Measurements from ENCODE around the gene ENTPD3. TPM values are rescaled to one million over a fixed set of nuclear protein-coding genes. Genes with fewer than 3 reads are reported as not detected.

ENTPD3 gene
- total and polyA plus RNA-seq, 2 of the 8 experiments (the other 6 are each of a cell fraction or from before 2014, with no cell fraction given) = 0.60 to 1.0 TPM

DNA sequence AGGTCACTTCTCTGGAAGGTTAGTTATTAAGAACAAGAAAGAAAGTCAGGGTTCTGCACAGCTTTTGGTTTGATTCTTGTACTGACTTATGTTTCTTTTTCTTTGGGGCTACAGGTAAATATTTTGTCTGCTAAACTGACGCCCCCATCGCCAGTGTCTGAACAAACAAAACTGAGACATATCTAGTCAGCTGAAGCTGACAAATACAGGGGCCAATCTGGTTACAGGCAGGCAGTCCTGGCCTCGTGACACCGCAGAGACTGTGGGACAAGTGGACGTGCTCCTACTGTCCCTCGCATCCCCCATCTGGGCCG, 65.5 kb downstream of the ENTPD3 start:
- WGBS, 2 experiments (ENCODE audit: extremely low coverage in 1 of 2, insufficient coverage in 1 of 2, insufficient read length in 1 of 2, insufficient replicate concordance in 2 of 2, low coverage in 1 of 2, low lambda C conversion rate in 2 of 2, missing lambda C conversion rate in 1 of 2) = 5% methylated on average over 7 of the region's 7 CpGs; no CpG with 5 or more reads in 1 of the 2 experiments
- H3K18ac ChIP-seq (ENCODE audit: extremely low read depth, low read length) = peak overlapping the region; percentile 39; the same call in 1 of the 2 replicates
- no peak for FAIRE-seq

More for the DNA sequence above, 65.5 kb downstream of the ENTPD3 start:
- Histone ChIP-seq H3K79me2 (ENCODE audit: control insufficient read depth in 1 of 2, insufficient read depth in 2 of 2, low read length in 2 of 2) (peaks cover 3 to 4% of the 10 kb centered on the region in 2 experiments; a peak in 3 of 4 replicates), H4K8ac (ENCODE audit: extremely low read depth, insufficient read depth, low read length) (peak overlapping the region; percentile 97; the same call in 1 of the 2 replicates), H2BK120ac (replicated peaks; ENCODE audit: low read depth, low read length) (no peak overlapping the region), H2BK15ac (ENCODE audit: low read length) (no peak overlapping the region), H3K4me1 (replicated peaks in 1 of 4; ENCODE audit: control insufficient read depth in 3 of 4, insufficient read depth in 4 of 4, low read length in 3 of 4) (peaks cover 0 to 3% (median 0%) of the 10 kb centered on the region in 4 experiments; a peak in 1 of 7 replicates), H2BK20ac (ENCODE audit: low read length) (no peak overlapping the region), H3K9ac (replicated peaks in 1 of 4; ENCODE audit: extremely low read depth in 1 of 4, low read depth in 3 of 4, low read length in 3 of 4) (peak overlapping the region; percentile 93 to 95 (median 94)), H3K23me2 (ENCODE audit: low read depth, low read length) (peaks cover 6% of the 10 kb centered on the region), H3K23ac (ENCODE audit: insufficient read length) (no peak overlapping the region), H2AFZ (ENCODE audit: low read length) (peak overlapping the region; percentile 87; the same call in 1 of the 2 replicates), H4K5ac (ENCODE audit: insufficient read length, low read depth, low read length) (no peak overlapping the region), H3K56ac (replicated peaks; ENCODE audit: insufficient read length, low read depth, low read length) (peak overlapping the region; percentile 66), H2AK5ac (ENCODE audit: low read depth, low read length) (no peak overlapping the region), H3K4ac (replicated peaks; ENCODE audit: insufficient read length, low read depth, low read length) (no peak overlapping the region), H4K91ac (replicated peaks; ENCODE audit: insufficient read length, low read length) (peak overlapping the region; percentile 39), H3K14ac (ENCODE audit: insufficient read length) (no peak overlapping the region), H3K36me3 (ENCODE audit: control insufficient read depth in 2 of 4, insufficient read depth in 4 of 4, low read length in 3 of 4) (no peaks in the 10 kb centered on the region), H3K27ac (ENCODE audit: low read depth, low read length) (peak overlapping the region; percentile 94), H4K20me1 (replicated peaks in 1 of 2; ENCODE audit: control insufficient read depth in 1 of 2, insufficient read depth in 2 of 2, low read length in 2 of 2) (no peaks in the 10 kb centered on the region), H3K4me3 (ENCODE audit: extremely low read depth in 1 of 4, insufficient read depth in 2 of 4, low read depth in 3 of 4, low read length in 4 of 4) (peak overlapping the region; percentile 75 to 91 (median 82)), H3K79me1 (ENCODE audit: low read depth, low read length) (no peaks in the 10 kb centered on the region), H3K9me3 (ENCODE audit: insufficient read depth in 2 of 2, low read depth in 1 of 2, low read length in 1 of 2) (no peaks in the 10 kb centered on the region), H2BK12ac (ENCODE audit: low read depth, low read length) (peak overlapping the region; percentile 88; the same call in 1 of the 2 replicates), H2BK5ac (ENCODE audit: low read depth, low read length) (peak overlapping the region; percentile 86), H3K27me3 (replicated peaks in 1 of 4; ENCODE audit: control insufficient read depth in 3 of 4, extremely low read depth in 1 of 4, insufficient read depth in 3 of 4, low read length in 3 of 4) (no peaks in the 10 kb centered on the region), H3K4me2 (ENCODE audit: insufficient read depth in 1 of 2, low read depth in 2 of 2, low read length in 2 of 2) (peak overlapping the region; percentile 73 to 99)
- ChIA-PET CTCF (ENCODE audit: partially characterized antibody) (interaction anchor here (1.0 kb wide), 1 partner anchor 261 kb away, joined by 4 read pairs; no protein-coding TSS in a partner anchor), POLR2A (ENCODE audit: partially characterized antibody) (interaction anchor here (0.6 to 5.7 kb wide), 6 partner anchors 8 to 144 kb away, joined by 3 to 50 read pairs (median 6); partner anchors contain the start of gene ZNF621)
- DNase-seq (ENCODE audit: low read depth in 1 of 2, low spot score in 2 of 2) = no peak
- no peak for TF ChIP-seq CTBP2 (IDR thresholded peaks at IDR 0.05; ENCODE audit: borderline replicate concordance, insufficient read depth, insufficient read length, low read length)
- no peak for TF ChIP-seq POLR2A (IDR thresholded peaks at IDR 0.05; ENCODE audit: control extremely low read depth in 1 of 2, low read depth in 2 of 2, low read length in 2 of 2)
- TF ChIP-seq, protein P1, sequence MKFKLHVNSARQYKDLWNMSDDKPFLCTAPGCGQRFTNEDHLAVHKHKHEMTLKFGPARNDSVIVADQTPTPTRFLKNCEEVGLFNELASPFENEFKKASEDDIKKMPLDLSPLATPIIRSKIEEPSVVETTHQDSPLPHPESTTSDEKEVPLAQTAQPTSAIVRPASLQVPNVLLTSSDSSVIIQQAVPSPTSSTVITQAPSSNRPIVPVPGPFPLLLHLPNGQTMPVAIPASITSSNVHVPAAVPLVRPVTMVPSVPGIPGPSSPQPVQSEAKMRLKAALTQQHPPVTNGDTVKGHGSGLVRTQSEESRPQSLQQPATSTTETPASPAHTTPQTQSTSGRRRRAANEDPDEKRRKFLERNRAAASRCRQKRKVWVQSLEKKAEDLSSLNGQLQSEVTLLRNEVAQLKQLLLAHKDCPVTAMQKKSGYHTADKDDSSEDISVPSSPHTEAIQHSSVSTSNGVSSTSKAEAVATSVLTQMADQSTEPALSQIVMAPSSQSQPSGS (IDR thresholded peaks at IDR 0.05; ENCODE audit: low read length) = no peak
- TF ChIP-seq CEBPB (IDR thresholded peaks at IDR 0.05; ENCODE audit: low read depth, low read length) = no peak
- TF ChIP-seq, protein P2, sequence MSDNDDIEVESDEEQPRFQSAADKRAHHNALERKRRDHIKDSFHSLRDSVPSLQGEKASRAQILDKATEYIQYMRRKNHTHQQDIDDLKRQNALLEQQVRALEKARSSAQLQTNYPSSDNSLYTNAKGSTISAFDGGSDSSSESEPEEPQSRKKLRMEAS (IDR thresholded peaks at IDR 0.05) = no peak
- TF ChIP-seq TBP (IDR thresholded peaks at IDR 0.05; ENCODE audit: low read depth, low read length) = no peak
